ENCODE measurements around the gene JMJD7. TPM values are rescaled to one million over a fixed set of nuclear protein-coding genes. Genes with fewer than 3 reads are reported as not detected.

JMJD7 gene
- 10 to 100 TPM; 18.8 to 36.6 (median 28.3) TPM for total RNA-seq

- peak; percentile 51 to 88 for TF ChIP-seq POLR2A (IDR thresholded peaks at IDR 0.05)
- no peak for TF ChIP-seq CTCF (IDR thresholded peaks at IDR 0.05)
- H3K27me3 ChIP-seq = no peaks in the 10 kb centered on the region
- peak; percentile 94 to 96 for DNase-seq
- WGBS, 2 donors = 0 to 1% methylated on average over 35 to 37 of the region's 66 CpGs
- H3K9me3 ChIP-seq = no peaks in the 10 kb centered on the region
- peaks cover 0 to 12% of the 10 kb centered on the region in 2 donors for H3K36me3 ChIP-seq
- intact Hi-C loops (cut with DNase I) = no loop called here
- H3K27ac ChIP-seq = peak within 1 kb of the TSS; percentile 31 to 82 (median 63)
- H3K4me1 ChIP-seq = peaks cover 22 to 33% of the 10 kb centered on the region in 2 donors
- H3K4me3 ChIP-seq (replicated peaks in 1 of 3) = peak within 1 kb of the TSS; percentile 31 to 79 (median 70)
Measured at GRCh38 chr15:41827880-41828806, at the start of gene JMJD7. Gene JMJD7 (plus strand): TSS chr15:41828092. CDS start chr15:41828125, 33 bp downstream.

GRCh38 chr15:41778521-41778920 is 49.4 kb upstream of the JMJD7 start:
- H3K4me1 ChIP-seq = peaks cover 63 to 69% of the 10 kb centered on the region in 2 donors
- no peaks in the 10 kb centered on the region for H3K27me3 ChIP-seq
- no peak for TF ChIP-seq CTCF (IDR thresholded peaks at IDR 0.05)
- TF ChIP-seq POLR2A (IDR thresholded peaks at IDR 0.05) = no peak
- no peaks in the 10 kb centered on the region for H3K36me3 ChIP-seq
- intact Hi-C loops (cut with DNase I) = no loop called here
- H3K4me3 ChIP-seq (replicated peaks in 1 of 3) = no peak overlapping the region
- WGBS, 2 donors = 58 to 79% methylated on average over 1 of the region's 1 CpG
- no peak for DNase-seq
- H3K27ac ChIP-seq = peak overlapping the region in 1 of 3 donors; percentile 40
- H3K9me3 ChIP-seq = no peaks in the 10 kb centered on the region

DNA sequence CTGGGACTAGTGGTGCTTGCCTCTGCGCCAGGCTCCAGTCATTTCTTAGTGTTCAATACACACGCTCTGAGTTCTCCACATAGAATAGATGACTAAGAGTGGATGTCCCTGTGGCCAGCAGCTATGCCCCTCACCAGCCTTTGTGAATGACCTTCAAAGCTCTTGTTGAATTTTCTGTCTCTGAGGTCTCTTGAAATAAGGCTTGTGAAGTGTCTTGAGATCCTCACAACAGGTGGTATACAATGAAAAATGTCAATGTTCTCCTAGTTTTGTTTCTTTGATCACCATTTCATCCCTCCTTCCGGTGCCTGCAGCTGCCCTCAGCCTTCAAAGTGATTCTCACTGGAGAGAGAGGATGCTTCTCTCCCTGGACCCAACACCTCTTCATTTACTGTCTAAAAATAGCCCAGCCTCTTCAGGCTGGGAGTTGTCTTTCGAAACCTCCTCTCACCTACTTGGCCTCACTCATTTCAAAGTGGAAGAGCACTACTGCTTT is 48.2 kb upstream of the JMJD7 start:
- peak in 1 of 2 donors; percentile 22 for DNase-seq
- peaks cover 63 to 67% of the 10 kb centered on the region in 2 donors for H3K4me1 ChIP-seq

DNA sequence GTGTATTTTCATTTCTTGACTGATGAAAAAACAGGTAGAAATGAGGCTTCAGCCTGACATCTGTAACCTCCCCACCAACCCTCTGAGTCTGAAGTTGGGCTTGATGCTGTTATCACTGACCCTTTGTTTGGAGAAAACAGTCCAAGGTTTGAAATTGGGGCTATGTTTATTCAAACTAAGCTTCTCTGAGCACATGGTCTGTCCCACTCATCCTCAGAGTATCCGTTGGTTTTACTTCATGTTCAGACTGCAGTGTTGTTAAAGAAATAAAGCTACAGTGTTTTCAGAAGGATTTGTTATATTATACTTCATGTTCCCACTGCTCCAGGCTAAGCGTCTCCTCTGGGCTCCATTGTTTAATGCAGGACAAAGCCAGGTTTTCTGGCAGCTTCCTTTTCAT is 47.6 kb upstream of the JMJD7 start:
- Histone ChIP-seq H3K36me3 (no peaks in the 10 kb centered on the region), H3K9me3 (no peaks in the 10 kb centered on the region), H3K4me1 (peaks cover 57 to 65% of the 10 kb centered on the region in 2 donors), H3K27me3 (no peaks in the 10 kb centered on the region), H3K4me3 (replicated peaks in 1 of 3) (no peak overlapping the region), H3K27ac (peak overlapping the region in 2 of 3 donors; percentile 19 to 62)
- DNase-seq = no peak
- intact Hi-C loops (cut with DNase I) = no loop called here
- 30% methylated on average over 2 of the region's 2 CpGs for WGBS, 2 donors
- TF ChIP-seq POLR2A (IDR thresholded peaks at IDR 0.05) (no peak), CTCF (IDR thresholded peaks at IDR 0.05) (no peak)

More for the DNA sequence above, 48.2 kb upstream of the JMJD7 start:
- Histone ChIP-seq H3K4me3 (replicated peaks in 1 of 3) (no peak overlapping the region), H3K27ac (peak overlapping the region in 2 of 3 donors; percentile 19 to 62), H3K9me3 (no peaks in the 10 kb centered on the region), H3K27me3 (no peaks in the 10 kb centered on the region), H3K36me3 (no peaks in the 10 kb centered on the region)
- no peak for TF ChIP-seq CTCF (IDR thresholded peaks at IDR 0.05)
- TF ChIP-seq POLR2A (IDR thresholded peaks at IDR 0.05) = no peak
- intact Hi-C loops (cut with DNase I) = no loop called here
- 61 to 62% methylated on average over 4 of the region's 4 CpGs for WGBS, 2 donors

- peaks cover 53 to 60% of the 10 kb centered on the region in 2 donors for H3K4me1 ChIP-seq
- TF ChIP-seq CTCF (IDR thresholded peaks at IDR 0.05) (no peak), POLR2A (IDR thresholded peaks at IDR 0.05) (no peak)
- 22 to 25% methylated on average over 1 of the region's 1 CpG for WGBS, 2 donors
Measured at GRCh38 chr15:41780727-41781126, 47.2 kb upstream of the JMJD7 start.

More at GRCh38 chr15:41780727-41781126, 47.2 kb upstream of the JMJD7 start:
- no peak for DNase-seq
- Histone ChIP-seq H3K9me3 (no peaks in the 10 kb centered on the region), H3K27ac (peak overlapping the region; percentile 2 to 62 (median 19)), H3K36me3 (no peaks in the 10 kb centered on the region), H3K27me3 (no peaks in the 10 kb centered on the region), H3K4me3 (replicated peaks in 1 of 3) (no peak overlapping the region)
- intact Hi-C loops (cut with DNase I) = no loop called here

Measured in thyroid gland (tissue), 4 donors.